ENCODE data around the gene RHOT1.

Gene RHOT1

DNA sequence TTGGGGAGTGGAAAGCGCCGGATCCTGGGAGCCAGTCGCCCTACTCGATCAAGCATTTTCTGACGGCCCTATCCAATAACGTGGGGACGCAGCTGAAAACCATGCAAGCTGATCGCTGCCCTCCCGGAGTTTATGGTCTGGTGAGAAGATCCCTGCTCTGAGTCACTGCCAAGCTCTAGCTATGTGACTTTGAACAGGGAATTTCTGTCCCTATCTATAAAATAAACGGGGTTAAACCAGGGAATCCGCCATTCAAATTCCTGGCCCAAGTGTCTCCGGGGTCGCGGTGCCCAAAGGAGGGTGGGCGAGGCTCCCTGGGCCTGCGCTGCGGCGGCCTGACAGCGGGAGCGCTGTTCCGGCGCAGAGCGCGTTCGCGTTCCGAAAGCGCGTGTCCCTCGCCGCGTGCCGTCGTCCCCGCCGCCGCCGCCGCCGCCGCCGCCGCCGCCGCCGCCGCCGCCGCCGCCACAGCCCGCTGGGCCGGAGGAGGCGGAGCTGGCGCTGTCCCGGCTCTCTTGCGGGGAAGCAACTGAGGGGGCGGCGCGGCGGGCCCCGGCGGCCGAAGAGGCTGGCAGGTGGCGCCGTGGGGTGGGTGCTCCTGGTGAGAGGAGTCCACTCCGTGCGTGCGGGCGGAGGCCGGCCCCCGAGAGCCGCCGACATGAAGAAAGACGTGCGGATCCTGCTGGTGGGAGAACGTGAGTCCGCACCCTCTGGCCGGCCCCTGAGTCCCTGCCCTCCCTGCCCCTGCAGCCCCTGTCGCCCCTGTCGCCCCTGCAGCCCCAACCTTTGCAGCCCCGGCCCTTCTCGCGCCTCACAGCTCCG lies at the start of gene RHOT1:
Gene RHOT1, plus strand, starts transcription at position 465 of the 819 bp plus-strand sequence. Its CDS starts 191 bp downstream, at position 656.
- TF ChIP-seq, protein P1, sequence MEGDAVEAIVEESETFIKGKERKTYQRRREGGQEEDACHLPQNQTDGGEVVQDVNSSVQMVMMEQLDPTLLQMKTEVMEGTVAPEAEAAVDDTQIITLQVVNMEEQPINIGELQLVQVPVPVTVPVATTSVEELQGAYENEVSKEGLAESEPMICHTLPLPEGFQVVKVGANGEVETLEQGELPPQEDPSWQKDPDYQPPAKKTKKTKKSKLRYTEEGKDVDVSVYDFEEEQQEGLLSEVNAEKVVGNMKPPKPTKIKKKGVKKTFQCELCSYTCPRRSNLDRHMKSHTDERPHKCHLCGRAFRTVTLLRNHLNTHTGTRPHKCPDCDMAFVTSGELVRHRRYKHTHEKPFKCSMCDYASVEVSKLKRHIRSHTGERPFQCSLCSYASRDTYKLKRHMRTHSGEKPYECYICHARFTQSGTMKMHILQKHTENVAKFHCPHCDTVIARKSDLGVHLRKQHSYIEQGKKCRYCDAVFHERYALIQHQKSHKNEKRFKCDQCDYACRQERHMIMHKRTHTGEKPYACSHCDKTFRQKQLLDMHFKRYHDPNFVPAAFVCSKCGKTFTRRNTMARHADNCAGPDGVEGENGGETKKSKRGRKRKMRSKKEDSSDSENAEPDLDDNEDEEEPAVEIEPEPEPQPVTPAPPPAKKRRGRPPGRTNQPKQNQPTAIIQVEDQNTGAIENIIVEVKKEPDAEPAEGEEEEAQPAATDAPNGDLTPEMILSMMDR (IDR thresholded peaks at IDR 0.05), result peak; percentile 72

- TF ChIP-seq, protein P1 (IDR thresholded peaks at IDR 0.05), result no peak
Measured at GRCh38 chr17:32099686-32100085, 42.6 kb upstream of the RHOT1 start.

DNA sequence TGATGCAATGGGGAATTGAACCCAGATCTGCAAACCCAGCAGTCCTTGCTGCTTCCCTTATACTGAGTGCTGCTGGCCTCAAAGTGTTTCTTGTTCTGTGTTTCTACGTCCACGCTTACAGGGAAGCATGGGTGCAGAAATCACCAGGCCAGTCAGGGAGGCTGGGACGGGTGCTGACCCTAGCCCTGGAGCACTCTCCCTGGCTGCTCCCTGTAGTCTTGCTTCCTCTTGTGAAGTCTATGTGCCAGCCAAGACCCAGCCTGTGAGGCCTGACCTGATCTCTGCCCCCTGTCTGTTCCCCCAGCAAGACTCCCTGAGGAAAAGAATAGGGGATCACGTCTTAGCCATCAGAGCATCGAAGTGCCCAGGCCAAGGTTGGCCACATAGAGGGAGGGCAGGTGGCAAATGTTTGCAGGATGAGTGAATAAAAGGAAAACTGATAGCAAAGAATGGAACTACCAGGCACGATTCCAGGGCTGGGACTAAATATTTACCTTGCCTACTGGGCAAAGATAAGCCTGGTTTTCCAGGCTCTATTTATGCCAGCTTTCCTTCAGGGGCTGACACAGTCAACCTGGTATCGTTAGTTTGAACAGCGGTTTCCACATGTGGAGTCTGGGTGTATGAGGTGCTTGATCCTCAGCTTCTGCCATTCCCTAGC lies 41.2 kb upstream of the RHOT1 start:
- TF ChIP-seq, protein P1 (IDR thresholded peaks at IDR 0.05), result no peak

GRCh38 chr17:32102172-32102571 lies 40.1 kb upstream of the RHOT1 start:
- TF ChIP-seq, protein P1 (IDR thresholded peaks at IDR 0.05), result no peak

DNA sequence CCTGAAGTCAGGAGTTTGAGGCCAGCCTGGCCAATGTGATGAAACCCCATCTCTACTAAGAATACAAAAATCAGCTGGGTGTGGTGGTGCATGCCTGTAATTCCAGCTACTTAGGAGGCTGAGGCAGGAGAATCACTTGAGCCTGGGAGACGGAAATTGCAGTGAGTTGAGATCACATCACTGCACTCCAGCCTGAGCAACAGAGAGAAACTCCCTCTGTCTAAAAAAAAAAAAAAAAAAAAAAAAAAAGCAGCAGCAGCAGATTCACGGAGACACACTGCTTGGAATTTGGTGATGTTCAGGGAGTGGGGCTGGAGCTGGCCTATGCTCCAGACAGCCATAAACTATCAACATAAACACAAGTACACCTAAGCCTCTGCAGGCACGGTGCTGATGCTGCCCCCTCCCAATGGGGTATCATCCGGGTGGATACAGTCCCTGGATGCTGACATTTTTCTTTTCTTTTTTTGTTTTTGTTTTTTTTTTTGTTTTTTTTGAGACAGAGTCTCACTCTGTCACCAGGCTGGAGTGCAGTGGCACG lies 39.6 kb upstream of the RHOT1 start:
- TF ChIP-seq, protein P1 (IDR thresholded peaks at IDR 0.05), result no peak

DNA sequence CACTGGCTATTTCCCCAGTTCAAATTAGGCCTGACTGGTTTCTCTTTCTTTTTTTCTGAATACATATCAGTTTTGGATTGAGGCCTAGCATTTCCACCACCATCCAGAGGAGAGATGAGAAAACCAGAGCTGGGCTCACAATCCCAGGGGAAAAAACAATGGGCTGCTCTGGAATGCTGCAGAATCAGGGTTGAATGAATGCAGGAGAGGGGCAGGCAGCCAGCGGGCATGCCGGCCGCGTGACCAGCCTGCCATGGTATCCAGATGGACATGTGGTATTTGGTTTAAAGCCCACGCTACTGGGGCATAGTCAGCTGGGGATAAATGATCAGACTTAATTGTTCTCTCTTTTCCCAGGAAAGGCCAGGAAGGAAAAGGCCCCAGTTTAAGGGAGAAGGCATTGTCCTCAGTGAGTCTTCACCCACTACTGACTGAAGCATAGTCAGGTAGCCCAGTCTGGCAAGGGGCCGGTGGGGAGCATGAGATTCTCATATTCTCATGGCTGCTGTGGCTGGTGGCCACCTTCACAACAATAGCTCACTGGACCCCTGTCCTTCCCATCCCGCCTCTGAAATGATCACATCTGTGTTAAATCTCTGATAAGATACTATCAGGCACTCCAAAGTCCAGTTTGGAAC lies 38.7 kb upstream of the RHOT1 start:
- TF ChIP-seq, protein P1 (IDR thresholded peaks at IDR 0.05), result no peak

GRCh38 chr17:32104158-32104557 lies 38.1 kb upstream of the RHOT1 start:
- TF ChIP-seq, protein P1 (IDR thresholded peaks at IDR 0.05), result no peak

Measured in LNCAP (cell line).